Activated CD8-positive, alpha-beta memory T cell treated with anti-CD3 and anti-CD28 coated beads, Interleukin-2, amount 50 U/mL, for 24 hours (primary cell): ENCODE data around the gene STK32A.

Source experiments
- DNase-seq: peaks from one replicate; pipeline ENCODE4 v3.0.0-alpha.2; 2020; ENCODE audit errors: extremely low read depth

STK32A gene

GRCh38 chr5:147418613-147419012 is 183.8 kb downstream of the STK32A start:
- no peak for DNase-seq

- DNase-seq, result no peak
Observed at GRCh38 chr5:147426640-147427327, 192.0 kb downstream of the STK32A start.

GRCh38 chr5:147427521-147428401 is 192.9 kb downstream of the STK32A start:
- DNase-seq, result no peak

GRCh38 chr5:147430628-147431027 is 195.8 kb downstream of the STK32A start:
- DNase-seq, result no peak

GRCh38 chr5:147431586-147431985 is 196.8 kb downstream of the STK32A start:
- no peak for DNase-seq

- no peak for DNase-seq
Observed at GRCh38 chr5:147432323-147432722, 197.5 kb downstream of the STK32A start.

- DNase-seq, result no peak
Observed at GRCh38 chr5:147434049-147434448, 199.2 kb downstream of the STK32A start.

- no peak for DNase-seq
Observed at GRCh38 chr5:147436596-147436995, 201.8 kb downstream of the STK32A start.

- no peak for DNase-seq
Observed at GRCh38 chr5:147437161-147437596, 202.4 kb downstream of the STK32A start.
